D341Med (cell line): ENCODE results near the gene BEND5.

Experiments
- DNase-seq: peaks from one replicate; pipeline ENCODE4 v3.0.0; 2012; ENCODE audit warnings: low spot score

Gene BEND5

GRCh38 chr1:48680411-48681035, 96.2 kb downstream of the BEND5 start:
- DNase-seq, result no peak

GRCh38 chr1:48679859-48680258, 96.8 kb downstream of the BEND5 start:
- DNase-seq, result no peak

GRCh38 chr1:48678710-48679505, 97.8 kb downstream of the BEND5 start:
- DNase-seq, result no peak
